Activated CD4-positive, alpha-beta memory T cell treated with anti-CD3 and anti-CD28 coated beads, Interleukin-2, amount 10 ng/mL, durations not matched to agents 7 days and 5 days (primary cell): ENCODE measurements around the gene MRPL14. TPM values are rescaled to one million over a fixed set of nuclear protein-coding genes. Genes with fewer than 3 reads are reported as not detected.

ENCODE experiments used
- CTCF ChIA-PET: fragments of 350-600 bp; sonication (Branson Sonifier 250); formaldehyde crosslinking; loops from one replicate; lab custom pipeline; 2021; ENCODE audit warnings: antibody characterized with exemption, inconsistent platforms; lab: Charles Lee
- POLR2A ChIA-PET: fragments of 350-600 bp; sonication (Branson Sonifier 250); formaldehyde crosslinking; loops from one replicate; lab custom pipeline; 2021; ENCODE audit warnings: antibody characterized with exemption; lab: Charles Lee
- DNase-seq: peaks from one replicate; pipeline ENCODE4 v3.0.0-alpha.2; 2020
- H3K27ac Mint-ChIP-seq: one replicate; pipeline ENCODE4 v1.8.0; 2021; ENCODE audit warnings: mild to moderate bottlenecking, mixed read lengths
- H3K27me3 Mint-ChIP-seq: one replicate; pipeline ENCODE4 v1.8.0; 2021; ENCODE audit warnings: mixed read lengths
- H3K36me3 Mint-ChIP-seq: one replicate; pipeline ENCODE4 v1.8.0; 2021; ENCODE audit warnings: low read depth, mixed read lengths
- H3K4me1 Mint-ChIP-seq: one replicate; pipeline ENCODE4 v1.8.0; 2021; ENCODE audit warnings: mixed read lengths
- H3K4me3 Mint-ChIP-seq: one replicate; pipeline ENCODE4 v1.8.0; 2021; ENCODE audit warnings: mild to moderate bottlenecking, mixed read lengths
- H3K9me3 Mint-ChIP-seq: one replicate; pipeline ENCODE4 v1.8.0; 2021; ENCODE audit warnings: mixed read lengths
- total RNA-seq, 2 experiments: library from RNA; stranded (reverse); gene quantifications; one replicate each; pipeline ENCODE4 v1.2.3, GENCODE V29; 2021

The MRPL14 gene
- total RNA-seq, 2 experiments from 2014 or later, result 36.0 to 39.0 TPM

- no peak overlapping the region for H3K27ac Mint-ChIP-seq
- H3K9me3 Mint-ChIP-seq, result no peaks in the 10 kb centered on the region
- no peaks in the 10 kb centered on the region for H3K36me3 Mint-ChIP-seq
- POLR2A ChIA-PET, result interaction anchor here (1.0 to 2.7 kb wide), 4 partner anchors 305 to 411 kb away, joined by 3 to 10 read pairs (median 4); partner anchors contain the start of gene VEGFA
- peaks cover 17% of the 10 kb centered on the region for H3K4me1 Mint-ChIP-seq
- CTCF ChIA-PET, result interaction anchor here (0.6 to 4.4 kb wide), 31 partner anchors 10 to 467 kb away, joined by 3 to 69 read pairs (median 4); partner anchors contain the start of genes MRPS18A and VEGFA
- DNase-seq, result no peak
- H3K27me3 Mint-ChIP-seq, result peaks cover 11% of the 10 kb centered on the region
- no peak overlapping the region for H3K4me3 Mint-ChIP-seq
Measured at GRCh38 chr6:44078219-44078826, 48.9 kb downstream of the MRPL14 start.

- Mint-ChIP-seq H3K27ac (no peak overlapping the region), H3K27me3 (peaks cover 11% of the 10 kb centered on the region), H3K4me3 (no peak overlapping the region), H3K4me1 (peaks cover 23% of the 10 kb centered on the region), H3K9me3 (no peaks in the 10 kb centered on the region), H3K36me3 (no peaks in the 10 kb centered on the region)
- POLR2A ChIA-PET, result interaction anchor here (2.7 kb wide), 1 partner anchor 307 kb away, joined by 10 read pairs; the partner anchor contains the start of gene VEGFA
- CTCF ChIA-PET, result interaction anchor here (3.6 to 4.4 kb wide), 2 partner anchors 302 to 308 kb away, joined by 49 to 69 read pairs; partner anchors contain the start of gene VEGFA
- no peak for DNase-seq
Measured at GRCh38 chr6:44077214-44077946, 49.9 kb downstream of the MRPL14 start.

GRCh38 chr6:44076356-44077213 is 50.7 kb downstream of the MRPL14 start:
- no peak overlapping the region for H3K27ac Mint-ChIP-seq
- H3K27me3 Mint-ChIP-seq, result peaks cover 18% of the 10 kb centered on the region
- ChIA-PET CTCF (interaction anchor here (2.4 to 4.0 kb wide), 2 partner anchors 9 to 307 kb away, joined by 6 to 56 read pairs; partner anchors contain the start of gene VEGFA), POLR2A (interaction anchor here (2.7 to 4.0 kb wide), 2 partner anchors 306 kb away, joined by 10 to 36 read pairs; partner anchors contain the start of gene VEGFA)
- H3K4me1 Mint-ChIP-seq, result peaks cover 26% of the 10 kb centered on the region
- no peak for DNase-seq
- H3K4me3 Mint-ChIP-seq, result no peak overlapping the region
- H3K36me3 Mint-ChIP-seq, result no peaks in the 10 kb centered on the region
- H3K9me3 Mint-ChIP-seq, result no peaks in the 10 kb centered on the region

GRCh38 chr6:44075647-44076355 is 51.5 kb downstream of the MRPL14 start:
- peaks cover 26% of the 10 kb centered on the region for H3K4me1 Mint-ChIP-seq
- H3K27ac Mint-ChIP-seq, result no peak overlapping the region
- H3K9me3 Mint-ChIP-seq, result no peaks in the 10 kb centered on the region
- H3K4me3 Mint-ChIP-seq, result no peak overlapping the region
- ChIA-PET CTCF (interaction anchor here (1.0 to 5.0 kb wide), 7 partner anchors 10 to 408 kb away, joined by 4 to 56 read pairs (median 12); partner anchors contain the start of gene VEGFA), POLR2A (interaction anchor here (1.2 to 4.0 kb wide), 3 partner anchors 306 to 410 kb away, joined by 3 to 36 read pairs (median 13); partner anchors contain the start of gene VEGFA)
- H3K36me3 Mint-ChIP-seq, result no peaks in the 10 kb centered on the region
- no peak for DNase-seq
- H3K27me3 Mint-ChIP-seq, result peaks cover 25% of the 10 kb centered on the region

- peak overlapping the region; percentile 87 for H3K4me3 Mint-ChIP-seq
Measured at GRCh38 chr6:44074813-44075646, 52.2 kb downstream of the MRPL14 start.

GRCh38 chr6:44074439-44074812 is 52.8 kb downstream of the MRPL14 start:
- H3K27ac Mint-ChIP-seq, result peak overlapping the region; percentile 71
- H3K36me3 Mint-ChIP-seq, result no peaks in the 10 kb centered on the region
- H3K9me3 Mint-ChIP-seq, result no peaks in the 10 kb centered on the region
- H3K4me3 Mint-ChIP-seq, result peak overlapping the region; percentile 87
- peaks cover 21% of the 10 kb centered on the region for H3K4me1 Mint-ChIP-seq
- peak; percentile 73 for DNase-seq
- ChIA-PET CTCF (interaction anchor here (0.7 to 5.0 kb wide), 15 partner anchors 10 to 406 kb away, joined by 3 to 56 read pairs (median 5); partner anchors contain the start of gene VEGFA), POLR2A (interaction anchor here (1.2 to 4.0 kb wide), 7 partner anchors 9 to 408 kb away, joined by 3 to 36 read pairs (median 5); partner anchors contain the start of gene VEGFA)
- peaks cover 33% of the 10 kb centered on the region for H3K27me3 Mint-ChIP-seq

More at GRCh38 chr6:44074813-44075646, 52.2 kb downstream of the MRPL14 start:
- peaks cover 21% of the 10 kb centered on the region for H3K4me1 Mint-ChIP-seq
- CTCF ChIA-PET, result interaction anchor here (0.7 to 5.0 kb wide), 12 partner anchors 11 to 407 kb away, joined by 3 to 56 read pairs (median 6); partner anchors contain the start of gene VEGFA
- H3K27ac Mint-ChIP-seq, result peak overlapping the region; percentile 71
- H3K36me3 Mint-ChIP-seq, result no peaks in the 10 kb centered on the region
- H3K27me3 Mint-ChIP-seq, result peaks cover 32% of the 10 kb centered on the region
- H3K9me3 Mint-ChIP-seq, result no peaks in the 10 kb centered on the region
- POLR2A ChIA-PET, result interaction anchor here (0.6 to 4.0 kb wide), 5 partner anchors 15 to 459 kb away, joined by 3 to 36 read pairs (median 5); partner anchors contain the start of gene VEGFA
- no peak for DNase-seq

GRCh38 chr6:44073612-44074438 is 53.4 kb downstream of the MRPL14 start:
- POLR2A ChIA-PET, result interaction anchor here (1.5 to 4.0 kb wide), 8 partner anchors 9 to 444 kb away, joined by 3 to 36 read pairs (median 6); partner anchors contain the start of genes GTPBP2 and VEGFA
- H3K9me3 Mint-ChIP-seq, result no peaks in the 10 kb centered on the region
- H3K36me3 Mint-ChIP-seq, result no peaks in the 10 kb centered on the region

GRCh38 chr6:44072959-44073611 is 54.2 kb downstream of the MRPL14 start:
- H3K27me3 Mint-ChIP-seq, result peaks cover 31% of the 10 kb centered on the region
- no peaks in the 10 kb centered on the region for H3K36me3 Mint-ChIP-seq
- CTCF ChIA-PET, result interaction anchor here (1.1 to 5.0 kb wide), 9 partner anchors 8 to 406 kb away, joined by 3 to 56 read pairs (median 5); partner anchors contain the start of gene VEGFA
- peak overlapping the region; percentile 75 for H3K27ac Mint-ChIP-seq
- DNase-seq, result peak; percentile 86
- peaks cover 21% of the 10 kb centered on the region for H3K4me1 Mint-ChIP-seq
- H3K4me3 Mint-ChIP-seq, result peak overlapping the region; percentile 87
- H3K9me3 Mint-ChIP-seq, result no peaks in the 10 kb centered on the region
- POLR2A ChIA-PET, result interaction anchor here (1.5 to 4.0 kb wide), 8 partner anchors 8 to 443 kb away, joined by 3 to 36 read pairs (median 6); partner anchors contain the start of genes GTPBP2 and VEGFA

More at GRCh38 chr6:44073612-44074438, 53.4 kb downstream of the MRPL14 start:
- CTCF ChIA-PET, result interaction anchor here (1.0 to 5.0 kb wide), 13 partner anchors 9 to 406 kb away, joined by 4 to 56 read pairs (median 6); partner anchors contain the start of gene VEGFA
- H3K27ac Mint-ChIP-seq, result peak overlapping the region; percentile 71
- H3K27me3 Mint-ChIP-seq, result peaks cover 35% of the 10 kb centered on the region
- peak overlapping the region; percentile 87 for H3K4me3 Mint-ChIP-seq
- DNase-seq, result peak; percentile 24
- peaks cover 21% of the 10 kb centered on the region for H3K4me1 Mint-ChIP-seq

- CTCF ChIA-PET, result interaction anchor here (1.1 to 5.0 kb wide), 5 partner anchors 10 to 405 kb away, joined by 3 to 56 read pairs (median 6); partner anchors contain the start of gene VEGFA
- peaks cover 21% of the 10 kb centered on the region for H3K4me1 Mint-ChIP-seq
- no peak for DNase-seq
- POLR2A ChIA-PET, result interaction anchor here (1.5 to 4.0 kb wide), 7 partner anchors 8 to 443 kb away, joined by 3 to 36 read pairs (median 5); partner anchors contain the start of genes GTPBP2 and VEGFA
- H3K27ac Mint-ChIP-seq, result no peak overlapping the region
- H3K9me3 Mint-ChIP-seq, result no peaks in the 10 kb centered on the region
- peaks cover 27% of the 10 kb centered on the region for H3K27me3 Mint-ChIP-seq
- peak overlapping the region; percentile 87 for H3K4me3 Mint-ChIP-seq
- no peaks in the 10 kb centered on the region for H3K36me3 Mint-ChIP-seq
Measured at GRCh38 chr6:44072452-44072958, 54.7 kb downstream of the MRPL14 start.
